ENCODE measurements around the gene SPTBN1.
"Not testable (repeated sequence)": the region's sequence is repeated elsewhere in the genome, so short reads cannot be mapped to it uniquely, and the experiment has no call there.

SPTBN1 gene

DNA sequence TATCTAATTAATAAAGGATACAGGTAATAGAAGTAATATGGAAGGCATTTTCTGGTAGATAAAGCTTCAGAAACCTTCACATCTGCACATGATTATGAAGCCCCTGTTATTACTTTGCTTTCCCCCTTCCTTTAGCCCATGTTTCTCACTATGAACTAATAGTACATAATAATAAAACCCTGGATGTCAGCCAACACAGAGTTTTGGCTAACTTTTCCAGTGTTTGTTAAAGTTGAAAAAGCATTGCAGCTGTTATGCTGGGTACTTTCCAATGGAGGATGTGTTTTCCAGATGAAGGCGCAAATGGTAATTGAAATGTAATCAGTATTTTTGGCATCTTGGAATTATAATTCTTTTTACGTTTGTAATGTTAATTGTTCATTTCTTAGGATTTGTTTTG lies 43.5 kb downstream of the SPTBN1 start:
- in situ Hi-C loops (cut with MboI; ENCODE audit: low sequenced_read_pairs) = no loop called here

- in situ Hi-C loops (cut with MboI; ENCODE audit: low sequenced_read_pairs) = no loop called here
These were observed 44.5 kb downstream of the SPTBN1 start for GRCh38 chr2:54500404-54501205.

GRCh38 chr2:54502731-54503130 lies 46.6 kb downstream of the SPTBN1 start:
- in situ Hi-C loops (cut with MboI; ENCODE audit: low sequenced_read_pairs) = no loop called here

DNA sequence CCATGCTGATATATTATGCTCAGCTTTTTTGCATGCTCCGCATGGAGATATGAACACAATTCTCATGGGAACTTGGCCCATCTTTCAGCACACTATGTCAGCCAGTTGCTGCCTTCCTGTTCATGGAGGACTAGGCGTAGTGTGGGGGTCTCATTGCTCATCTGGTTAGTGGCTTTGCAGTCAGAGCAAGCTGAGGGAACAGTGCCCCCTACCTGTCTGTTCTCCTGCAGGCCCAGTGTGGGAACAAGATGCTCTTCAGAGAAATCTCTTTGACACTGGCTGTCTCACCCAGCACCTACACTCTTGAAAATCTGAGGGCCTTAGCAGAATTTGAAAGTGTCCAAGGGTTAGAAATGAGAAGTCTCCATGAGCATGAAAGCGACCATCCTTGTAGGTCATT lies 47.1 kb downstream of the SPTBN1 start:
- in situ Hi-C loops (cut with MboI; ENCODE audit: low sequenced_read_pairs) = no loop called here

- in situ Hi-C loops (cut with MboI; ENCODE audit: low sequenced_read_pairs) = no loop called here
These were observed 47.7 kb downstream of the SPTBN1 start for GRCh38 chr2:54503828-54504227.

GRCh38 chr2:54504866-54505265 lies 48.7 kb downstream of the SPTBN1 start:
- in situ Hi-C loops (cut with MboI; ENCODE audit: low sequenced_read_pairs) = no loop called here

DNA sequence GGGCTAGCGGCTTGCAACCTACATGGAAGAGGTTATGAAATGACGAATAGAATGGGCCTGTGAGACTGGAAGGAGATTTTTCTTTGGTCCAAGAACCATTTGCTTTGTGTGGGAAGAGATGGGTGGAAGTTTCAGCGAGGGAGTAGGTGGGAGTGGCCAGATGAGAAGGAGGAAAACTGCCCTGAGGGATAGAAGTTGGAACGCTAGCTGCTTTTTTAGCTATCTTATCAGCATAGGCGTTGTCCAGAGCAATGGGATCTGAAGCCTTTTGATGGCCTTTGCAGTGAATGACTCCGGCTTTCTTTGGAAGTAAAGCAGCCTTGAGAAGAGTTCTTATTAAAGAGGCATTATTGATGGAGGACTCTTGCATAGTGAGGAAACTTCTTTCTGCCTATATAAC lies 52.4 kb downstream of the SPTBN1 start:
- in situ Hi-C loops (cut with MboI; ENCODE audit: low sequenced_read_pairs) = no loop called here

GRCh38 chr2:54509043-54509442 lies 52.9 kb downstream of the SPTBN1 start:
- in situ Hi-C loops (cut with MboI; ENCODE audit: low sequenced_read_pairs) = not testable (repeated sequence)

DNA sequence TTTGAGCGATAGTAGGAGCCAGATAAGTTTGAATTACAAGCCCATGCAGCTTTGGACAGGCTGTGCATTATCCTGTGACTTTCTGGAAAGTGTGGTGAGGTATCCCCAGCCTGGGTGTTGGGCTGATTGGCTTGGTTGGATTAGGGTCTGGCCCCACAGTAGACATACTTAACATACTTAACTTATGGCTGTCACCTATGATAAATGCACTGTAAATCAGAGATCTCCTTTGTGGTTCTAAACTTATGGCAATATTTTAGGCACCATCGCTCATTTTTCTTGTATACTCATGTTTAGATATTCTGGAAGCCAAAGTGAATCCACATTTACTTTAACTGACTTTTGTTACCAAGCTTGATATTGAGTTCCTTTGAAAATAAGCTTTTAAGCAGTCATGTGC lies 54.8 kb downstream of the SPTBN1 start:
- in situ Hi-C loops (cut with MboI; ENCODE audit: low sequenced_read_pairs) = no loop called here

DNA sequence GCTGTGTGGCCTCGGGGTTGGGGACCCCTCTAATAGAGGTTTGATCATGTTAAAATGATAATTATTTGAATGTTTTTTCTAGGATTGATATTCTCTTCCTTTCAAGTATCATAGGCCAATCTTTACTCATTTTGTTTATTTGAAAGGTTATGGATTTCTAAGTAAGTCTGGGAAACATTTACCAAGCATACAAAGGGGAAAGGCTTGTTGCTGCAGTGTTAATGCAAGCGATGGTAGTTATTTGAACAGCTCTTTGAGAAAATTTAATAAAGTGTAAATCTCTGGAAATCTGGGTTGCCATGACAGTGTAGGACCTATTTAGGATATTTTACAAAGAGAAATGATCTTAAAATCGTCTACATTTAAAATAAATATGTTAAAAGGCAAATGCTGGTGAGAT lies 56.1 kb downstream of the SPTBN1 start:
- in situ Hi-C loops (cut with MboI; ENCODE audit: low sequenced_read_pairs) = no loop called here

- in situ Hi-C loops (cut with MboI; ENCODE audit: low sequenced_read_pairs) = no loop called here
These were observed 56.7 kb downstream of the SPTBN1 start for GRCh38 chr2:54512663-54513362.

DNA sequence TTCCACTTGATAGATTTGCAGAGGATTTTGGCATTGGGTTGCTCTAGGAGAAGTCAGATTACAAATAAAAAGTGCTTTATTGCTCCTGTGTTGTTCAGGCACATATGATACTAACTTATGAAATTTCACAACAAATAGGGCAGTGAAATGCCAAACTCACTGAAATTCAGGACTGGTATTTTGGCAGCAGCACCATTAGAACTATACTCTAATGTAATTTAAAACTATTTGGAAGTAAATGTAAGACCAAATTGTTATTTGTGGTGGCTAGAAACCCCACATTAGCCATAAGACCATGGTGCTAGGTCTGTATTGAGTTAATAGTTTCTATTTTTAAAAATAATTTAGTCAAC lies 57.2 kb downstream of the SPTBN1 start:
- in situ Hi-C loops (cut with MboI; ENCODE audit: low sequenced_read_pairs) = no loop called here

DNA sequence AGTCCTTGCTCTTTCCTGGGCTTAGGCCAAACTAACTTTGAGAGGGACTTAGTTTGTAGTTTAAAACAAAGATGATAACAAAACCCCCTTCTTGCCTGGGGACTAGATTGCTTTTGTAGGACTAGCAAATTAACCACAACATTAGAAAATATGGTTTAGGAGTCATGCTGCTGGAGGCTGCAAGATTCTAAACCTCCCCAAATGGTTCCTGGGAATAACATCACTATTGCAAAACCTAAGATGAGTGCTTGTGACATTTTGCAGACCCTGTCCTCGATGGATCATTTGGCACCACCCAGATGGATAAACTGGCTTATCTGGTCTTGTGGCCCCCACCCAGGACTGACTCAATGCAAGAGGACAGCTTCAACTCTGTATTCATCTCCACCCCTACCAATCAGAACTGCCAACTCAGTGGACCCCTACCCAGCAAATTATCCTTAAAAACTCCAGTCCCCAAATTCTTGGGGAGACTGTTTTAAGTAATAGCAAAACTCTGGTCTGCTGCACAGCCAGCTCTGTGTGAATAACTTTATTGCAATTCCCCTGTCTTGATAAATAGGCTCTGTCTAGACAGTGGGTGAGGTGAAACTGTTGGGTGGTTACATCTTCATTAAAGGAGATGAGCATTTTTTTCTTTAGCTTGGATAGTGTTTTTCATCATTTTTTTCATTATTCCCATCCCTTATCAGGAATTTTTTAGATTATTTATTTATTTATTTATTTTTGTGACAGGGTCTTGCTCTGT lies 58.9 kb downstream of the SPTBN1 start:
- in situ Hi-C loops (cut with MboI; ENCODE audit: low sequenced_read_pairs) = no loop called here

DNA sequence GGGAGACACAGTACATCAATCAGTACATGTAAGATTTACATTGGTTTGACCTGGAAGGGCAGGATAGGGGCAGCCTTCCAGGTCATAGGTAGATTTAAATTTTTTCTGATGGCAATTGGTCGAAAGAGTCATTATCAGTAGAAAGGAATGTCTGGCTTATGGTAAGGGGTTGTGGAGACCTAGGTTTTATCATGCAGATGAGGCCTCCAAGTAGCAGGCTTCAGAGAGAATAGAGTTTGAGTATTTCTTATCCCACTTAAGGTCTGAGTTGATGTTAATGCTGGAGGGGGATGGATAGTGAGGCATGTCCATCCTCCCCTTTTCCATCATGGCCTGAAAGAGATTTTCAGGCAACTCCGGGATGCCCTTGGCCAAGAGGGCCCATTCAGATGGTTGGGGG lies 60.7 kb downstream of the SPTBN1 start:
- in situ Hi-C loops (cut with MboI; ENCODE audit: low sequenced_read_pairs) = no loop called here

DNA sequence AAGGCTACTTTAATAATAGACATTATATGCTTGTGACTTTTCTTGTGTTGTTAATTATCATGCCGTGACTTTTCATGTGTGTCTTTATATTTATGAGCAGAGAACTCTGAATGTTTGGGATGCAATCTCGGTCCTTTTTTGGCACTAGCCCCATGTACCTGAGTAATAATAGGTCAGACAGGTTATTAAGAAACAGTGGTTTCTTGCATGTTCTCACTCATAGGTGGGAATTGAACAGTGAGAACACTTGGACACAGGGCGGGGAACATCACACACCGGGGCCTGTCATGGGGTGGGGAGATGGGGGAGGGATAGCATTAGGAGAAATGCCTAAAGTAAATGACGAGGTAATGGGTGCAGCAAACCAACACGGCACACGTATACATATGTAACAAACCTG lies 61.9 kb downstream of the SPTBN1 start:
- in situ Hi-C loops (cut with MboI; ENCODE audit: low sequenced_read_pairs) = not testable (repeated sequence)

DNA sequence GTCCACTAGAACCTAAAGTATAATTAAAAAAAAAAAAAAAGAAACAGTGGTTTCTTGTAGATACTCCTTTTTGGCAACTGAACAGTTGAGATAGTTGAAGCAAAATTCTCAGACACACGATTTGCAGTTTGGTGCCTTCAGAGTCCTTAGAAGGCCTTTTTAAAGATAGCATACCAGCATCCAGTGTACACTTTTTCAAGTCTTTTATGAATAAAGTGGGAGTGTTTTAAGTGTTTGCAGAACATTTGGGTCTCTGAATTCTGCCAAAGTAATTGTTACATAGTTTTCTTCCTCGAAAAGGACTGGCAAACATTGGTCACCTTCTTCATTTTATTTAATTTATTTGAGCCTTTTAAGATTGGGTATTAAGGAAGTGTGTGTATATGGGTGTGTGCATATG lies 62.3 kb downstream of the SPTBN1 start:
- in situ Hi-C loops (cut with MboI; ENCODE audit: low sequenced_read_pairs) = no loop called here

GRCh38 chr2:54519841-54520459 lies 63.8 kb downstream of the SPTBN1 start:
- in situ Hi-C loops (cut with MboI; ENCODE audit: low sequenced_read_pairs) = loop anchor here (10.0 kb wide), 1 partner anchor 185 kb away; no protein-coding TSS in a partner anchor

GRCh38 chr2:54520687-54521086 lies 64.6 kb downstream of the SPTBN1 start:
- in situ Hi-C loops (cut with MboI; ENCODE audit: low sequenced_read_pairs) = loop anchor here (10.0 kb wide), 1 partner anchor 184 kb away; no protein-coding TSS in a partner anchor

GRCh38 chr2:54522624-54523281 lies 66.6 kb downstream of the SPTBN1 start:
- in situ Hi-C loops (cut with MboI; ENCODE audit: low sequenced_read_pairs) = loop anchor here (10.0 kb wide), 1 partner anchor 182 kb away; no protein-coding TSS in a partner anchor

- in situ Hi-C loops (cut with MboI; ENCODE audit: low sequenced_read_pairs) = loop anchor here (10.0 kb wide), 1 partner anchor 181 kb away; no protein-coding TSS in a partner anchor
These were observed 67.3 kb downstream of the SPTBN1 start for GRCh38 chr2:54523324-54523959.

All from HL-60/S4 treated with retinoic acid at 250 ng/mL for 4 days and 3 days (cell line).